ENCODE measurements around the gene TOB1.

GRCh38 chr17:50872710-50873424 lies 6.7 kb upstream of the TOB1 start:
- TF ChIP-seq, protein P1, sequence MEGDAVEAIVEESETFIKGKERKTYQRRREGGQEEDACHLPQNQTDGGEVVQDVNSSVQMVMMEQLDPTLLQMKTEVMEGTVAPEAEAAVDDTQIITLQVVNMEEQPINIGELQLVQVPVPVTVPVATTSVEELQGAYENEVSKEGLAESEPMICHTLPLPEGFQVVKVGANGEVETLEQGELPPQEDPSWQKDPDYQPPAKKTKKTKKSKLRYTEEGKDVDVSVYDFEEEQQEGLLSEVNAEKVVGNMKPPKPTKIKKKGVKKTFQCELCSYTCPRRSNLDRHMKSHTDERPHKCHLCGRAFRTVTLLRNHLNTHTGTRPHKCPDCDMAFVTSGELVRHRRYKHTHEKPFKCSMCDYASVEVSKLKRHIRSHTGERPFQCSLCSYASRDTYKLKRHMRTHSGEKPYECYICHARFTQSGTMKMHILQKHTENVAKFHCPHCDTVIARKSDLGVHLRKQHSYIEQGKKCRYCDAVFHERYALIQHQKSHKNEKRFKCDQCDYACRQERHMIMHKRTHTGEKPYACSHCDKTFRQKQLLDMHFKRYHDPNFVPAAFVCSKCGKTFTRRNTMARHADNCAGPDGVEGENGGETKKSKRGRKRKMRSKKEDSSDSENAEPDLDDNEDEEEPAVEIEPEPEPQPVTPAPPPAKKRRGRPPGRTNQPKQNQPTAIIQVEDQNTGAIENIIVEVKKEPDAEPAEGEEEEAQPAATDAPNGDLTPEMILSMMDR (IDR thresholded peaks at IDR 0.05) = no peak
- no peak for TF ChIP-seq POLR2A (IDR thresholded peaks at IDR 0.05)
